Activated T-helper 2 cell treated with anti-CD3 and anti-CD28 coated beads, Interferon-gamma antibody, Interleukin-2, Interleukin-4, amounts not matched to agents 10 μg/mL and 5 μg/mL and 100 μg/mL, durations not matched to agents 14 hours and 24 hours and 36 hours (primary cell): ENCODE measurements around the gene KIAA0930. TPM values are rescaled to one million over a fixed set of nuclear protein-coding genes. Genes with fewer than 3 reads are reported as not detected.
A peak's percentile ranks its signal among the peaks of the same experiment; 100 is the strongest.
"Not testable (repeated sequence)": the region's sequence is repeated elsewhere in the genome, so short reads cannot be mapped to it uniquely, and the experiment has no call there.

Source experiments
- DNase-seq: peaks from one replicate; pipeline ENCODE4 v3.0.0; 2021; ENCODE audit warnings: low spot score
- H3K27ac Mint-ChIP-seq: one replicate; pipeline ENCODE4 v1.8.0; 2021; ENCODE audit warnings: mixed read lengths
- H3K27me3 Mint-ChIP-seq: one replicate; pipeline ENCODE4 v1.8.0; 2021; ENCODE audit warnings: low read depth, mixed read lengths
- H3K36me3 Mint-ChIP-seq: one replicate; pipeline ENCODE4 v1.8.0; 2021; ENCODE audit warnings: low read depth, mixed read lengths
- H3K4me1 Mint-ChIP-seq: one replicate; pipeline ENCODE4 v1.8.0; 2021; ENCODE audit warnings: low read depth, mixed read lengths
- H3K4me3 Mint-ChIP-seq: one replicate; pipeline ENCODE4 v1.8.0; 2021; ENCODE audit warnings: low read depth, mild to moderate bottlenecking, moderate library complexity, mixed read lengths
- H3K9me3 Mint-ChIP-seq: one replicate; pipeline ENCODE4 v1.8.0; 2021; ENCODE audit warnings: mixed read lengths
- intact Hi-C: fragments of 100-400 bp; cut with micrococcal nuclease; formaldehyde crosslinking; loops from one replicate; pipeline ENCODE4 v1.15.1; 2023
- total RNA-seq: library from RNA; stranded (reverse); gene quantifications from 2 replicates; pipeline ENCODE4 v1.2.3, GENCODE V29; 2022

Gene KIAA0930
- 39.5 and 45.2 TPM in 2 replicates for total RNA-seq

DNA sequence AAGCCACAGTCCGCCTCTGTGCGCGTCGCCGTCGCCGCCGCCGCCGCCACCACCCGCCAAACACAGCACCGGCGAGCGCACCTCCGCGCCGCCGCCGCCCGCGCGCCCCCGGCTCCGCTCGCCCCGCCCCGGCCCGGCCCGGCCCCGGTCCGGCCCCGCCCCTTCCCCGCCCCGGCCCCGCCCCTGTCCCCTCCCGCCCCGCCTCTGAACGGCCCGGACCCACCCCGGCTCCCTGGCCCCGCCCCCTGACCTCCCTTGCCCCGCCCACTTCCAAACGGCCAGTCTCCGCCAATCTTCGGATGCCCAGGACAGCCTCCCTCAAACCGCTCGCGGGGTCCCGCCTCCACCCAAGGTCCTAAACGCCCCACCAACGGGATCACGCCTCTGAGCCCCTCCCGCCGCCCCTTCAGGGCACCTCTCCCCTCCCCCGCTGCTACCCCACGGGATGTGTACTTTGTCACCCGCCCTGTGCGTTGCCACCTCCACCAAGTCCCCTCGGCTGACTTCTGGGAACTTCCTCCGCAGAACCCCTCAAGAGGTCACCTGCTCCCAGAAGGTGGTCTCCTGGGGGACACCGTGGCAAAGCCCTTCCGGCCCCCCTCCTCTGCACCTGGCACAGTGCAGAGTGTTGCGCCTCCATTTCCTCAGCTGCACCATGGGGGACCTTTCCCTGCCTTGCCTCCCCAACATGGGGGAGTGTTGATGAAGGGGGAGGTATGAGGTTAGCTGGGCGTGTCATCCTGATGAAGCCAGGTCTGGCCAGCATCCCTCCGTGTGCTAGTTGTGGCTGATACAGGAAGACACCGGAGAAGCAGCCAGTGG is at the start of gene KIAA0930:
Gene KIAA0930, minus strand, starts transcription at position 85 of the 822 bp plus-strand sequence. CDS start 191 bp downstream, outside the sequence.
- Mint-ChIP-seq H3K9me3 (no peaks in the 10 kb centered on the region), H3K27me3 (no peaks in the 10 kb centered on the region), H3K36me3 (no peaks in the 10 kb centered on the region), H3K4me3 (peak within 1 kb of the TSS; percentile 90), H3K27ac (peak within 1 kb of the TSS; percentile 84), H3K4me1 (peaks cover 10% of the 10 kb centered on the region)
- peak; percentile 64 for DNase-seq
- intact Hi-C loops = loop anchor here (1.0 kb wide), 1 partner anchor 194 kb away; no protein-coding TSS in a partner anchor

DNA sequence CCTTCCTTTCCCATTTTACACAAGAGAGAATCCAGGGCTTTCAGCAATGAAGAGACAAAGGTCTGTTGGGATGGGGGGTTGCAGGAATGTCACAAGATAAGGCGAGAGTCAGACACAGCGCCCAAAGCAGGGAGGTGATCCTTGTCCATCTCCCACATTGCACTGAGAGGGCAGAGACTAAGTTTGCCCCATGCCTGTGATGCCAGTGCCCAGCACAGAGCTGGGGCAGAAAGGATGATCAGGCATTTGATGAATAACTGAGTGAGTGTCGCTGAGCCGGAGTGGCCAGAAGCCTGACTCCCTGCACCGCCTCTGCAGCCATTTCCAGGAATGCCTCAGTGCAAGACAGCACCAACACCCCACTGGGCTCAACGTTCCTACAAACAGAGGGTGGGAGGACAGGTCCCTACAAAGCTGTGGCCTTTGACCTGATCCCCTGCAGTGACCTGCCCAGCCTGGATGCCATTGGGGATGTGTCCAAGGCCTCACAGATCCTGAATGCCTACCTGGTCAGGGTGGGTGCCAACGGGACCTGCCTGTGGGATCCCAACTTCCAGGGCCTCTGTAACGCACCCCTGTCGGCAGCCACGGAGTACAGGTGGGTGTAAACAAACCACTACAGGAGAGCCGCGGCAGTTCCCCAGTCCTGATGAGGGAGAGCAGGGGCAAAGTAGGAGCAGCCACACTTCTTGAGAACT is 46.3 kb upstream of the KIAA0930 start:
- intact Hi-C loops = no loop called here
- Mint-ChIP-seq H3K4me3 (no peak overlapping the region), H3K27me3 (peaks cover 30% of the 10 kb centered on the region), H3K9me3 (no peaks in the 10 kb centered on the region), H3K27ac (no peak overlapping the region), H3K36me3 (no peaks in the 10 kb centered on the region), H3K4me1 (no peaks in the 10 kb centered on the region)
- DNase-seq = no peak

DNA sequence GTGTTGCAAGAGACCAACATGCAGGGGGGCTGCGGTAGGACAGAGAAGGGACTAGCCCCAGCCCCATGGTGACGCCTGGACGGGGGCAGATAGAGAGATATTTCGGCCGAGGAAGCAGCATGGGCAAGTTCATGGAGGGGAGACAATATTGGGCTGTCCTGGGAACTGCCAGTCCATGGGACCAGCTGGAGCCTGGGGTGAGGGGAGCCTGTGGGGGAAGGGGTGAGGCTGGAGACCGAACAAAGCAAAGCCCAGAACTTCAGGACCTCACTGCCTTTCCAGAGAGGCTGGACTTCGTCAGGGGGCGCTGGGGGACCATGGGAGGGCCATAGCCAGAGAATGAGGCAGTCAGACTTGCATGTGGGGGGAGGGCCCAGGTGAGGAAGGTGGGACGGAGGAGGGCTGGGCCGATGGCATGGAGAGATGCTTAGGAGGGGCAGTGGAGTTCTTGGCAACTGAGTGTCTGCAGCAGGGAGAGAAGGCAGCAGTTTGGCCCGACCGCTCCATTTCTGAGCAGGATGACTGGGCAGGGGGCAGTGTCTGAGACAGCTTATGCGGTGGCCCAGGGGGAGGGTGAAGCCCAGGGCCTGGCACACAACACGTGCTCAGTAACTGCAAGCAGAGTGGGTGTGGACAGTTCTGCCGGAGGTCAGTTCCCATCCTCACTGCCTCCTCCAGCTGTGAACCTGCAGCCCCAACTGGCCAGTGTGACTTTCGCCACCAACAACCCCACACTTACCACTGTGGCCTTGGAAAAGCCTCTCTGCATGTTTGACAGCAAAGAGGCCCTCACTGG is 44.8 kb upstream of the KIAA0930 start:
- DNase-seq = no peak
- no peaks in the 10 kb centered on the region for H3K9me3 Mint-ChIP-seq
- H3K36me3 Mint-ChIP-seq = no peaks in the 10 kb centered on the region
- H3K27ac Mint-ChIP-seq = no peak overlapping the region
- H3K27me3 Mint-ChIP-seq = peaks cover 36% of the 10 kb centered on the region
- H3K4me3 Mint-ChIP-seq = no peak overlapping the region
- H3K4me1 Mint-ChIP-seq = peaks cover 3% of the 10 kb centered on the region
- intact Hi-C loops = no loop called here

DNA sequence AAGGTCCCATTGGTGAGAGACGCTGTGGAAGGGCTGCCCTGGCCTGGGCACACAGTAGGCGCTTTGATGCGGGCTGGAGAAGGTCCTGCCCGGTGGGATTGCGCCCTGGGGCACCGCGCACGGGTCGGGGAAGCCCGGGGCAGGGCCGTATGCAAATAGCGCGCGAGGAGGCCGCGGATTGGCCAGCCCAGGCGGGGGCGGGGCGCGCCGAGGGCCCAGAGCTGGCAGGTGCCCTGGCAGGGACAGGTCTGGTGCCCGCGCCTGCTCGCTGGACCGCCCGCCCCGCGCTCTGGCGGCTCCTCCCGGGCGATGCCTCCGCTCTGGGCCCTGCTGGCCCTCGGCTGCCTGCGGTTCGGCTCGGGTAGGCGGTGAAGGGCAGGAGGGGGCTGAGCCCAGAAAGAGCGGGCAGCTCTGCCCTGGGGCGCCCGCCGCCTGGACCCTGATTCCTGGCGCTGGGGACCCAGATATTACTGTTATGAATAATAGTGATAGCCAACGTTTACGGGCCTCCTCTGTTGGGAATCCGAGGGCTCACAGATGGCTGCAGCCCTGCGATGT is 44.1 kb upstream of the KIAA0930 start, which contains the start of gene UPK3A:
Gene UPK3A, plus strand, starts transcription at position 245 of the 558 bp plus-strand sequence. Its CDS starts 65 bp downstream, at position 310.
- peak; percentile 44 for DNase-seq
- peaks cover 3% of the 10 kb centered on the region for H3K4me1 Mint-ChIP-seq
- H3K4me3 Mint-ChIP-seq = no peak within 1 kb of the TSS
- H3K27me3 Mint-ChIP-seq = peaks cover 36% of the 10 kb centered on the region
- no peak within 1 kb of the TSS for H3K27ac Mint-ChIP-seq
- H3K9me3 Mint-ChIP-seq = no peaks in the 10 kb centered on the region
- H3K36me3 Mint-ChIP-seq = no peaks in the 10 kb centered on the region
- intact Hi-C loops = no loop called here

DNA sequence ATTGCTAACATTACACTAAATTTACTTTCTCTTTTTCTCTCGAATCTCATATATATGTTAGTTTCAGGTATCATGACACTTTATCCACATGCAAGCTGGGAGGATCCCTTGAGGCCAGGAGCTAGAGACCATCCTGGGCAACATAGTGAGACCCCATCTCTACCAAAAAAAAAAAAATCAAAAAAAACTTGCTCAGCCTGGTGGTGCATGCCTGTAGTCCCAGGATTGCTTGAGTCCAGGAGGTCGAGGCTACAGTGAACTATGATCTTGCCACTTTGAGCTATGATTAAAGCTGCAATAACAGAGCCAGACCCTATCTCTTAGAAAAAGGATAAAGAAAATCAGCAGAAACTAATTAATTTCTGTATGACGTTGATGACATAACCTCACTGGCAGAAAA is 40.3 kb upstream of the KIAA0930 start:
- H3K27me3 Mint-ChIP-seq = peaks cover 28% of the 10 kb centered on the region
- no peak overlapping the region for H3K27ac Mint-ChIP-seq
- peaks cover 3% of the 10 kb centered on the region for H3K4me1 Mint-ChIP-seq

DNA sequence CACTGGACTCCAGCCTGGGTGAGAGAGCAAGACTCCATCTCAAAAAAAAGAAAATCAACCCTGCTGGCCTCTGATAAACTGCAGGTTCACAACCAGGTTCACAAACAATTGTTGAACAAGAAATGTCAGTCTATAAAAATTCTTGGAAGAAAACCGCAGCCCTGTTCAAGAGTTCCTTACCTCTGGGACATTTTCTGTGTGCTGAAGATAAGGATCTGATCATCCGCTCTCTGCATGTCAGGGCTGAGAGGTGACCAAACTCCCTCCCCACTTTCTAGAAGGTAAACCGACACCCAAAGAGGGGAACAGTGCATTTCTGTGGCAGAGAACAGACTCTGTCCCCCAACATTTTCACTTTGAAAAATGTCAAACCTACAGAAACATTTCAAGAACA is 39.9 kb upstream of the KIAA0930 start:
- peaks cover 25% of the 10 kb centered on the region for H3K27me3 Mint-ChIP-seq
- no peaks in the 10 kb centered on the region for H3K9me3 Mint-ChIP-seq
- intact Hi-C loops = no loop called here
- H3K4me3 Mint-ChIP-seq = no peak overlapping the region
- H3K36me3 Mint-ChIP-seq = no peaks in the 10 kb centered on the region
- H3K27ac Mint-ChIP-seq = no peak overlapping the region
- DNase-seq = no peak
- H3K4me1 Mint-ChIP-seq = peaks cover 3% of the 10 kb centered on the region

More for the DNA sequence above, 40.3 kb upstream of the KIAA0930 start:
- no peak overlapping the region for H3K4me3 Mint-ChIP-seq
- intact Hi-C loops = no loop called here
- no peaks in the 10 kb centered on the region for H3K36me3 Mint-ChIP-seq
- H3K9me3 Mint-ChIP-seq = no peaks in the 10 kb centered on the region
- DNase-seq = no peak

DNA sequence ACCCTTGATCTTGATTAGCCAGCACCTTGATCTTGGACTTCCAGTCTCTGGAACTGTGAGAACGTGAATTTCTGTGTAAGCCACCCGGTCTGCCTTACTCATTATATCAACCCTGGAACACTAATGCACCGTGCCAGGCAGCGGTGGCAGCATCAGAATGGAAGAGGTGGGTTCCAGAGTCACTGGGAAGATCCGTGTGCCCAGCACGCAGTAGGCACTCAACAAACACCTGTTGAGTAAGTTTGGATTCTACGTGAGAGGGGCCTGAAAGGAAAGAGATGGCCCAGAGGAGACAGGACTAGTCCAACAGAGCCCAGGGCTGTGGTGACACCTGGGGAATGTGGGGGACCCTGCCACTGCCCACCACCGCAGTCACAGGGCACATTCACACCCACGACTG is 37.4 kb upstream of the KIAA0930 start:
- Mint-ChIP-seq H3K9me3 (no peaks in the 10 kb centered on the region), H3K4me1 (peaks cover 3% of the 10 kb centered on the region), H3K36me3 (no peaks in the 10 kb centered on the region), H3K27ac (no peak overlapping the region), H3K27me3 (peaks cover 12% of the 10 kb centered on the region), H3K4me3 (no peak overlapping the region)
- no peak for DNase-seq
- intact Hi-C loops = no loop called here

DNA sequence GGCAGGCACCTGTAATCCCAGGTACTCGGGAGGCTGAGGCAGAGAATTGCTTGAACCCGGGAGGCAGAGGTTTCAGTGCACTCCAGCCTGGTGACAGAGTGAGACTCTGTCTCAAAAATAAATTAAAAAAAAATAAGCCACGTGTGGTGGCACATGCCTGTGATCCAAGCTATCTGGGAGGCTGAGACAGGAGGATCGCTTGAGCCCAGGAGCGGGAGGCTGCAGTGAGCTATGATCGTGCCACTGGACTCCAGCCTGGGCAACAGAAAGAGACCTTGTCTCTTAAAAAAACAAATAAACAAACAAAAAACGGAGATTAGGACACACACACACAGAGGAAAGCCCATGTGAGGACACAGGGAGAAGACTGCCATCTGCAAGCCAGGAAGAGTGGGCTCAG is 37.0 kb upstream of the KIAA0930 start:
- H3K36me3 Mint-ChIP-seq, H3K4me1 Mint-ChIP-seq, DNase-seq, H3K27ac Mint-ChIP-seq, intact Hi-C loops, H3K9me3 Mint-ChIP-seq, H3K4me3 Mint-ChIP-seq: not testable (repeated sequence)
- H3K27me3 Mint-ChIP-seq = peaks cover 11% of the 10 kb centered on the region

DNA sequence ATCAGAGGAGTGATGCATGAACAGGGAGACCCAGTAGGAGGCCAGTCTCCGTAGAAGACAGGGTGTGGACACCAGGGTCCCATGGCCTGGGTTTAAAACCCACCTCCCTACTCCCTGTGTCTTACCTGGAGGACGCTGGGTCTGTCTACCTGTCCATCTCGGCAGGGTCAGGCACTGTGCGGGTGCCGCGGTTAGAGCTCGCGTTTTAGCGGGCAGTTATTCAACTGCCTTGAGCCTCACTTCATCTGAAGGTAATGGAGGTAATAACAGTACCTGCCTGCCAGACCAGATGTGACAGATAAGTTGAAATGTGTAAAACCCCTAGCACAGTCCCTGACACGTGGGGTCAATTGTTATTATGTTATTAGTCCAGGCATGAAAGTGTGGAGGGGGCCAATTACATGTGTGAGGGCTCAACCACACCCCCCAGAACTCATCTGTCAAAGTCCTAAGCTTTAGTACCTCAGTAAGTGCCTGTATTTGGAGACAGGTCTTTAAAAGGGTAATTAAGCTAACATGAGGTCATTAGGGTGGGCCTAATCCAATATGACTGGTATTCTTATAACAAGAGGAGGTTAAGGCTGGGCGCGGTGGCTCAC is 35.9 kb upstream of the KIAA0930 start:
- H3K4me1 Mint-ChIP-seq = peaks cover 3% of the 10 kb centered on the region
- no peak for DNase-seq
- H3K4me3 Mint-ChIP-seq = no peak overlapping the region
- intact Hi-C loops = no loop called here
- no peaks in the 10 kb centered on the region for H3K36me3 Mint-ChIP-seq
- H3K27me3 Mint-ChIP-seq = peaks cover 9% of the 10 kb centered on the region
- no peak overlapping the region for H3K27ac Mint-ChIP-seq
- H3K9me3 Mint-ChIP-seq = no peaks in the 10 kb centered on the region

DNA sequence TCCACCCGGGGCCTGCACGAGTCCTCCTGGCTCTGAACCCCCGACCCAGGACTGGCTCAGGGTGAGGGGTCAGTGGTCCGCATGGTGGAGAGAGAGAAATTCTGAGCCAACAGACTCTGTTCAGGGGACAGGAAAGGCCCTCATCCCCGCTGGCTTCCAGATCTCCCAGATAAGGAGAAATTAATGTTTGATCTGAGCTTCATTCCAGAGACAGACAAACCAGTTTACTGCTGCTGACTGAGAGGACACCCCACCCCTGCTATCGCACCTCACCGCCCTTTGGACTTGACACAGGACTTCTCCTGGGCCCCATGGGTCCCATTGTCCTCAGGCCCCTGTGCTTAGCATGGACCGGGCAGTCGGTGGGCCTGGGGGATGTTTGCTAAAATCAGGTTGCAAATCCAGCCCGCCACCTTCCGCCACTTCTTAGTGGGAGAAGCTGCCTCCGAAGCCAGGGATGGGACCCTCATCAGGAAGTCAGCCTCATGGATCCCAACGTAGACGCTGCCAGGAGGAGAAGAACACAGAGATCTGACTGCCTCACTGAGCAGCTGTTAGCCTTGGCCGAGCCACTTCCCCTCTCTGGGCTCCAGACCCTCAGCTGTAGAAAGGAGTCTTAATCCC is 32.9 kb upstream of the KIAA0930 start:
- intact Hi-C loops = no loop called here
- Mint-ChIP-seq H3K4me3 (no peak overlapping the region), H3K27me3 (peaks cover 15% of the 10 kb centered on the region), H3K27ac (no peak overlapping the region), H3K4me1 (peaks cover 5% of the 10 kb centered on the region), H3K36me3 (no peaks in the 10 kb centered on the region), H3K9me3 (no peaks in the 10 kb centered on the region)
- DNase-seq = no peak

DNA sequence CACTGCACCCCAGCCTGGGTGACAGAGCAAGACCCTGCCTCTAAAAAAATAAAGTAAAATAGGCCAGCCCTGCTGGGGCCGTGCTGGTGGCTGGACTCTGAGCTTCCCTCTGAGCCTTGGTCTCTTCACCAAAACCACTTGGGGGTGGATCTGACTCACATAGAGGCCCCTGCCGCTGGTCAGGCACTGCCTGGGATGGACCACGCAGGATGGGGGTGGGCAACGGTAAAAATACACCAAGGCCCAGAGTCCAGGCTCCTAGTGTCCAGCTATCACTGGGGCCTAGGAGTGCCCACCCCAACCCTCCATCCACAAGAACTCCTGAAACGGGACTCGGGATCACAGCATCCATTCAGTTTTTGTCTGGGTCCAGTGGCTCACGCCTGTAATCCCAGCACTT is 31.8 kb upstream of the KIAA0930 start:
- no peaks in the 10 kb centered on the region for H3K36me3 Mint-ChIP-seq
- H3K4me1 Mint-ChIP-seq = peaks cover 5% of the 10 kb centered on the region
- no peaks in the 10 kb centered on the region for H3K9me3 Mint-ChIP-seq
- no peak overlapping the region for H3K27ac Mint-ChIP-seq
- peaks cover 16% of the 10 kb centered on the region for H3K27me3 Mint-ChIP-seq
- intact Hi-C loops = no loop called here
- DNase-seq = no peak
- H3K4me3 Mint-ChIP-seq = no peak overlapping the region
